Calu3 (cell line): ENCODE data around the gene NLN. TPM values are rescaled to one million over a fixed set of nuclear protein-coding genes. Genes with fewer than 3 reads are reported as not detected.

ENCODE experiments used
- BruUV-seq: library from RNA; stranded (reverse); fragments of 400-500 nt; replicated peaks from 2 replicates; lab custom pipeline; 2021; lab: Mats Ljungman, UMichigan
- CTCF ChIA-PET: fragments of 300-600 bp; sonication (Branson Sonifier 250); formaldehyde crosslinking; loops from one replicate; lab custom pipeline; 2022; ENCODE audit warnings: antibody characterized with exemption; lab: Charles Lee
- DNase-seq: peaks from one replicate; pipeline ENCODE4 v3.0.0; 2022
- H3K27ac Mint-ChIP-seq: one replicate; pipeline ENCODE4 v1.8.0; 2022; ENCODE audit warnings: mixed read lengths; ENCODE audit not compliant: unreplicated experiment
- H3K27me3 Mint-ChIP-seq: one replicate; pipeline ENCODE4 v1.8.0; 2022; ENCODE audit warnings: mixed read lengths; ENCODE audit not compliant: unreplicated experiment
- H3K36me3 Mint-ChIP-seq: one replicate; pipeline ENCODE4 v1.8.0; 2022; ENCODE audit warnings: mild to moderate bottlenecking, moderate library complexity, mixed read lengths; ENCODE audit not compliant: insufficient read depth, unreplicated experiment
- H3K4me1 Mint-ChIP-seq: one replicate; pipeline ENCODE4 v1.8.0; 2022; ENCODE audit warnings: mild to moderate bottlenecking, low read depth, mixed read lengths; ENCODE audit not compliant: unreplicated experiment
- H3K4me3 Mint-ChIP-seq: one replicate; pipeline ENCODE4 v1.8.0; 2022; ENCODE audit warnings: mild to moderate bottlenecking, low read depth, moderate library complexity, mixed read lengths; ENCODE audit not compliant: unreplicated experiment
- H3K9me3 Mint-ChIP-seq: one replicate; pipeline ENCODE4 v1.8.0; 2022; ENCODE audit warnings: low read depth, mixed read lengths; ENCODE audit not compliant: unreplicated experiment
- CTCF ChIP-seq: fragments of 200-600 bp; IDR thresholded peaks from one replicate; pipeline ENCODE4 v1.8.0; 2022; ENCODE audit warnings: antibody characterized with exemption; ENCODE audit not compliant: unreplicated experiment
- intact Hi-C: fragments of 100-400 bp; cut with micrococcal nuclease; formaldehyde crosslinking; loops from one replicate; pipeline ENCODE4 v1.10.0; 2022; ENCODE audit not compliant: unreplicated experiment
- total RNA-seq: library from RNA; stranded (reverse); gene quantifications from 2 replicates; pipeline ENCODE4 v1.2.3, GENCODE V29; 2022

NLN gene
- total RNA-seq, 1 experiment from 2014 or later = 47.9 TPM

- TF ChIP-seq CTCF = no peak
- CTCF ChIA-PET = no interaction called here
Measured at GRCh38 chr5:65682148-65682547, 39.9 kb upstream of the NLN start.

GRCh38 chr5:65693121-65693520, 28.9 kb upstream of the NLN start:
- no peak for DNase-seq
- H3K27me3 Mint-ChIP-seq = no peaks in the 10 kb centered on the region
- TF ChIP-seq CTCF = no peak
- H3K4me3 Mint-ChIP-seq = no peak overlapping the region
- H3K9me3 Mint-ChIP-seq = no peaks in the 10 kb centered on the region
- no peaks in the 10 kb centered on the region for H3K4me1 Mint-ChIP-seq
- no peak overlapping the region for H3K27ac Mint-ChIP-seq
- CTCF ChIA-PET = no interaction called here
- intact Hi-C loops = no loop called here
- BruUV-seq = no TSS peak
- no peaks in the 10 kb centered on the region for H3K36me3 Mint-ChIP-seq

More at GRCh38 chr5:65682148-65682547, 39.9 kb upstream of the NLN start:
- intact Hi-C loops = no loop called here
- no peak for DNase-seq
- Mint-ChIP-seq H3K9me3 (no peaks in the 10 kb centered on the region), H3K4me1 (no peaks in the 10 kb centered on the region), H3K4me3 (no peak overlapping the region), H3K27me3 (no peaks in the 10 kb centered on the region), H3K36me3 (no peaks in the 10 kb centered on the region), H3K27ac (no peak overlapping the region)
- BruUV-seq = no TSS peak

- CTCF ChIA-PET = no interaction called here
- Mint-ChIP-seq H3K27me3 (no peaks in the 10 kb centered on the region), H3K9me3 (no peaks in the 10 kb centered on the region)
Measured at GRCh38 chr5:65695162-65695755, 26.7 kb upstream of the NLN start.

GRCh38 chr5:65695896-65696295, 26.1 kb upstream of the NLN start:
- Mint-ChIP-seq H3K36me3 (no peaks in the 10 kb centered on the region), H3K9me3 (no peaks in the 10 kb centered on the region), H3K27me3 (no peaks in the 10 kb centered on the region), H3K4me3 (no peak overlapping the region), H3K27ac (no peak overlapping the region), H3K4me1 (no peaks in the 10 kb centered on the region)
- intact Hi-C loops = no loop called here
- no peak for DNase-seq
- CTCF ChIA-PET = no interaction called here
- TF ChIP-seq CTCF = no peak
- no TSS peak for BruUV-seq

More at GRCh38 chr5:65695162-65695755, 26.7 kb upstream of the NLN start:
- DNase-seq = no peak
- Mint-ChIP-seq H3K4me3 (no peak overlapping the region), H3K27ac (no peak overlapping the region), H3K4me1 (no peaks in the 10 kb centered on the region), H3K36me3 (no peaks in the 10 kb centered on the region)
- TF ChIP-seq CTCF = no peak
- no TSS peak for BruUV-seq
- intact Hi-C loops = no loop called here
